Suprapubic skin (tissue), 4 donors: ENCODE results near the gene IL1RAP. TPM values are rescaled to one million over a fixed set of nuclear protein-coding genes. Genes with fewer than 3 reads are reported as not detected.

Source experiments
- DNase-seq, 2 donors: peaks; one replicate each; pipeline ENCODE4 v3.0.0-alpha.2; 2019; ENCODE audit warnings: low spot score in 2 of 2
- H3K27ac ChIP-seq: fragments of 200-600 bp; sonication (generic); one replicate; pipeline ENCODE4 v1.5.1; 2019
- H3K27me3 ChIP-seq: fragments of 200-600 bp; sonication (generic); one replicate; pipeline ENCODE4 v1.5.1; 2019
- H3K36me3 ChIP-seq: fragments of 200-600 bp; sonication (generic); one replicate; pipeline ENCODE4 v1.5.1; 2019
- H3K4me1 ChIP-seq: fragments of 200-600 bp; sonication (generic); one replicate; pipeline ENCODE4 v1.5.1; 2019
- H3K4me3 ChIP-seq: fragments of 200-600 bp; sonication (generic); one replicate; pipeline ENCODE4 v1.5.1; 2019; ENCODE audit warnings: mild to moderate bottlenecking
- H3K9me3 ChIP-seq: fragments of 200-600 bp; sonication (generic); one replicate; pipeline ENCODE4 v1.5.1; 2019
- EP300 ChIP-seq: sonication (generic); formaldehyde crosslinking; IDR thresholded peaks from one replicate; pipeline ENCODE4 v1.6.1; 2017; ENCODE audit warnings: antibody characterized with exemption
- POLR2A ChIP-seq, 2 donors: fragments of 450-650 bp; IDR thresholded peaks; one replicate each; pipeline ENCODE4 v1.6.1; 2017; ENCODE audit warnings: antibody characterized with exemption in 2 of 2, mild to moderate bottlenecking in 2 of 2, moderate library complexity in 2 of 2
- POLR2AphosphoS5 ChIP-seq, 3 donors: sonication (generic); formaldehyde crosslinking; IDR thresholded peaks; one replicate each; pipeline ENCODE4 v1.6.1; 2017; ENCODE audit warnings: antibody characterized with exemption in 3 of 3
- WGBS: methylation state at CpG from one replicate; pipeline ENCODE4 v1.1.5; 2018; 5-methylcytosine and 5-hydroxymethylcytosine counted together
- total RNA-seq, 4 donors: library from RNA; depleted of rRNA; stranded (reverse); fragments of >200 nt; gene quantifications; one replicate each; pipeline ENCODE4 v1.1.0, GENCODE V29; 2016
- TF ChIP-seq, protein P1 (sequence below), 2 donors: fragments of 200-600 bp in 1 of 2; fragments of 450-650 bp in 1 of 2; sonication (generic) in 1 of 2; IDR thresholded peaks; one replicate each; pipeline ENCODE4 v1.5.1; 2016 to 2019; ENCODE audit warnings: antibody characterized with exemption in 2 of 2, mild to moderate bottlenecking in 1 of 2, moderate library complexity in 1 of 2

Gene IL1RAP
- total RNA-seq, 4 donors from 2014 or later = 27.5 to 44.0 (median 29.5) TPM

DNA sequence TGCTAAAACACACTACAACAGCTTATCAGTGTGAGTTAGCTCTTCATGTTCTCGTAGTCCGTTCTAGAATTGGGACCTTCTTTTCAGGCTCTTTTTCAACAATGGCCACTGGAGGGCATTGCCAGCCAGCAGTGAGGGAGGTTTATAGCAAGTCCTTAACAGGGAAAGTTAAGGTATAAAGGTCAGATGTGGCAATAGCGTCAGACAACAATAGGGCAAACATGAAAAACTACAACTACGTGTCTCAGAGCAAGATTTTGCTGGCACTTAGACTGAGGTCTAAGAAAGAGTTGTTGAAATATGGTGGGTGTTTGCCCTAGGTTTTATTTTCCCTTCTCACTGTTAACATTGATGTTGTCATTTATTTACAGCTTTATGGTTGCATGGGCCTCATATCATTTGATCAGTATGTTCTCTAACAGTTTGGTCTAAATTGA lies 187.2 kb downstream of the IL1RAP start:
- Histone ChIP-seq H3K9me3 (no peaks in the 10 kb centered on the region), H3K4me3 (no peak overlapping the region), H3K27ac (no peak overlapping the region), H3K4me1 (peaks cover 18% of the 10 kb centered on the region), H3K27me3 (no peaks in the 10 kb centered on the region), H3K36me3 (no peaks in the 10 kb centered on the region)
- no peak for TF ChIP-seq EP300
- TF ChIP-seq, protein P1, sequence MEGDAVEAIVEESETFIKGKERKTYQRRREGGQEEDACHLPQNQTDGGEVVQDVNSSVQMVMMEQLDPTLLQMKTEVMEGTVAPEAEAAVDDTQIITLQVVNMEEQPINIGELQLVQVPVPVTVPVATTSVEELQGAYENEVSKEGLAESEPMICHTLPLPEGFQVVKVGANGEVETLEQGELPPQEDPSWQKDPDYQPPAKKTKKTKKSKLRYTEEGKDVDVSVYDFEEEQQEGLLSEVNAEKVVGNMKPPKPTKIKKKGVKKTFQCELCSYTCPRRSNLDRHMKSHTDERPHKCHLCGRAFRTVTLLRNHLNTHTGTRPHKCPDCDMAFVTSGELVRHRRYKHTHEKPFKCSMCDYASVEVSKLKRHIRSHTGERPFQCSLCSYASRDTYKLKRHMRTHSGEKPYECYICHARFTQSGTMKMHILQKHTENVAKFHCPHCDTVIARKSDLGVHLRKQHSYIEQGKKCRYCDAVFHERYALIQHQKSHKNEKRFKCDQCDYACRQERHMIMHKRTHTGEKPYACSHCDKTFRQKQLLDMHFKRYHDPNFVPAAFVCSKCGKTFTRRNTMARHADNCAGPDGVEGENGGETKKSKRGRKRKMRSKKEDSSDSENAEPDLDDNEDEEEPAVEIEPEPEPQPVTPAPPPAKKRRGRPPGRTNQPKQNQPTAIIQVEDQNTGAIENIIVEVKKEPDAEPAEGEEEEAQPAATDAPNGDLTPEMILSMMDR (IDR thresholded peaks at IDR 0.05) = peak in 1 of 2 donors; percentile 21
- 31% methylated on average over 4 of the region's 4 CpGs for WGBS
- no peak for DNase-seq

DNA sequence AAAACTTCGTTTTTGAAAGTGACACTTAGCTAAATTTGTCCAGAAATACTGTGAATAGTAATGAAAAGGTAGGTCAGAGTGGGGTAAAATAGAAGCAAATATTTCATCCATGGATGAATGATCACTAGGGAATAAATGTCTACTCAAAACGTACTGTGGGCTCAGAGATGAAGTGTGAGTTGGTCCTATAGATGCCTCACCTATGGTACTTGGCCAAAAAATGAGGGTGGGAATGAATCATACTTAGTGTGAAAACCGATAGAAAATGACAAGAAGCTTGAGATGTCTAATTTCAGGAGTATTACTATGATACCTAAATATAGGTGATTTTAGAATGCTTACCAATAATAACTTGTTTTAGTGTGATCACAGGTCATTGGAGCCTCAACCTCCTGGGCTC lies 192.7 kb downstream of the IL1RAP start:
- no peak for DNase-seq
- Histone ChIP-seq H3K27ac (no peak overlapping the region), H3K4me1 (no peaks in the 10 kb centered on the region), H3K27me3 (no peaks in the 10 kb centered on the region), H3K4me3 (no peak overlapping the region), H3K9me3 (no peaks in the 10 kb centered on the region), H3K36me3 (no peaks in the 10 kb centered on the region)
- no peak for TF ChIP-seq POLR2A (IDR thresholded peaks at IDR 0.05)
- TF ChIP-seq POLR2AphosphoS5 (IDR thresholded peaks at IDR 0.05) = no peak
- TF ChIP-seq EP300 = no peak
- TF ChIP-seq, protein P1 (IDR thresholded peaks at IDR 0.05) = no peak
- WGBS = 74% methylated on average over 3 of the region's 3 CpGs

Other genes with a start within 250 kb of the IL1RAP start
- gene CLDN1, start 191.6 kb upstream of the IL1RAP start, total RNA-seq = 100 to 1,000 TPM; 524 to 822 (median 675) TPM
- 10 to 100 TPM in 1 of 4 donors, 1 to 10 TPM in 3; 1.7 to 12.8 (median 2.1) TPM for gene CLDN16, start 125.9 kb upstream of the IL1RAP start, total RNA-seq
- gene TMEM207, start 64.2 kb upstream of the IL1RAP start, total RNA-seq = not detected